ENCODE data around the gene MYBPC2.

MYBPC2 gene

GRCh38 chr19:50512999-50513745 lies 80.5 kb downstream of the MYBPC2 start:
- H3K27me3 ChIP-seq (ENCODE audit: insufficient read depth, low read length): no peaks in the 10 kb centered on the region
- peaks cover 64% of the 10 kb centered on the region for H3K4me1 ChIP-seq (ENCODE audit: insufficient read depth, low read length)
- H2AFZ ChIP-seq (ENCODE audit: low read depth, low read length): no peak overlapping the region
- H3K9me3 ChIP-seq (ENCODE audit: low read length): no peaks in the 10 kb centered on the region
- peaks cover 20% of the 10 kb centered on the region for H3K36me3 ChIP-seq (ENCODE audit: insufficient read depth, low read length)
- no peak overlapping the region for H3K4me3 ChIP-seq (ENCODE audit: low read length)

- Histone ChIP-seq H3K4me1 (ENCODE audit: insufficient read depth, low read length) (peaks cover 57% of the 10 kb centered on the region), H3K4me3 (ENCODE audit: low read length) (no peak within 1 kb of the TSS), H3K27me3 (ENCODE audit: insufficient read depth, low read length) (no peaks in the 10 kb centered on the region), H3K36me3 (ENCODE audit: insufficient read depth, low read length) (peaks cover 27% of the 10 kb centered on the region), H3K9me3 (ENCODE audit: low read length) (peaks cover 7% of the 10 kb centered on the region), H2AFZ (ENCODE audit: low read depth, low read length) (no peak within 1 kb of the TSS)
These were observed 81.2 kb downstream of the MYBPC2 start, which contains the start of gene ASPDH for GRCh38 chr19:50513746-50514345. Gene ASPDH (minus strand): TSS chr19:50513913. CDS start chr19:50513823, 90 bp downstream.

- H3K4me3 ChIP-seq (ENCODE audit: low read length): no peak overlapping the region
- peaks cover 32% of the 10 kb centered on the region for H3K36me3 ChIP-seq (ENCODE audit: insufficient read depth, low read length)
- H3K4me1 ChIP-seq (ENCODE audit: insufficient read depth, low read length): peaks cover 50% of the 10 kb centered on the region
- H3K27me3 ChIP-seq (ENCODE audit: insufficient read depth, low read length): no peaks in the 10 kb centered on the region
- H2AFZ ChIP-seq (ENCODE audit: low read depth, low read length): no peak overlapping the region
- peaks cover 12% of the 10 kb centered on the region for H3K9me3 ChIP-seq (ENCODE audit: low read length)
These were observed 81.9 kb downstream of the MYBPC2 start for GRCh38 chr19:50514346-50515167.

- Histone ChIP-seq H3K9me3 (ENCODE audit: low read length) (peaks cover 12% of the 10 kb centered on the region), H2AFZ (ENCODE audit: low read depth, low read length) (no peak overlapping the region), H3K27me3 (ENCODE audit: insufficient read depth, low read length) (no peaks in the 10 kb centered on the region), H3K36me3 (ENCODE audit: insufficient read depth, low read length) (peaks cover 32% of the 10 kb centered on the region), H3K4me3 (ENCODE audit: low read length) (no peak overlapping the region), H3K4me1 (ENCODE audit: insufficient read depth, low read length) (peaks cover 45% of the 10 kb centered on the region)
These were observed 82.5 kb downstream of the MYBPC2 start for GRCh38 chr19:50515168-50515561.

Measured in neuron (in vitro differentiated cells).